GM19372 (cell line): ENCODE measurements around the gene CSNK2A2.

Experiments used
- ATAC-seq: cut with Tn5 transposase; IDR thresholded peaks from one replicate; pipeline ENCODE4 v1.9.1; 2021; ENCODE audit warnings: mild to moderate bottlenecking, low read depth, moderate library complexity; ENCODE audit not compliant: unreplicated experiment

The CSNK2A2 gene

GRCh38 chr16:58152246-58152868 is 45.5 kb downstream of the CSNK2A2 start:
- ATAC-seq = no peak

GRCh38 chr16:58148526-58148925 is 49.4 kb downstream of the CSNK2A2 start:
- ATAC-seq = no peak

GRCh38 chr16:58148099-58148498 is 49.8 kb downstream of the CSNK2A2 start:
- no peak for ATAC-seq

GRCh38 chr16:58138852-58139251 is 59.1 kb downstream of the CSNK2A2 start:
- ATAC-seq = no peak

- no peak for ATAC-seq
Observed at GRCh38 chr16:58137581-58137980, 60.3 kb downstream of the CSNK2A2 start.

GRCh38 chr16:58129097-58129936 is 68.6 kb downstream of the CSNK2A2 start, which contains the start of gene CFAP20:
CFAP20 (minus strand) TSS chr16:58129381; CDS start chr16:58129115, 266 bp downstream.
- ATAC-seq = peak; percentile 84

GRCh38 chr16:58128711-58129096 is 69.2 kb downstream of the CSNK2A2 start:
- ATAC-seq = peak; percentile 11

GRCh38 chr16:58128181-58128631 is 69.7 kb downstream of the CSNK2A2 start:
- no peak for ATAC-seq

GRCh38 chr16:58127634-58128033 is 70.3 kb downstream of the CSNK2A2 start:
- no peak for ATAC-seq

- ATAC-seq = no peak
Observed at GRCh38 chr16:58127033-58127556, 70.8 kb downstream of the CSNK2A2 start.

GRCh38 chr16:58126451-58126961 is 71.4 kb downstream of the CSNK2A2 start:
- no peak for ATAC-seq

- no peak for ATAC-seq
Observed at GRCh38 chr16:58125781-58126335, 72.0 kb downstream of the CSNK2A2 start.

GRCh38 chr16:58125041-58125440 is 72.9 kb downstream of the CSNK2A2 start:
- no peak for ATAC-seq

GRCh38 chr16:58124601-58124915 is 73.3 kb downstream of the CSNK2A2 start:
- no peak for ATAC-seq

GRCh38 chr16:58123896-58124600 is 73.9 kb downstream of the CSNK2A2 start:
- no peak for ATAC-seq

GRCh38 chr16:58121132-58121531 is 76.8 kb downstream of the CSNK2A2 start:
- no peak for ATAC-seq

GRCh38 chr16:58120234-58120633 is 77.7 kb downstream of the CSNK2A2 start:
- no peak for ATAC-seq

GRCh38 chr16:58119509-58119845 is 78.4 kb downstream of the CSNK2A2 start:
- ATAC-seq = no peak

GRCh38 chr16:58118801-58119508 is 79.0 kb downstream of the CSNK2A2 start:
- ATAC-seq = no peak

- ATAC-seq = no peak
Observed at GRCh38 chr16:58116529-58116928, 81.4 kb downstream of the CSNK2A2 start.
